ENCODE data around the gene TPRX1.

DNA sequence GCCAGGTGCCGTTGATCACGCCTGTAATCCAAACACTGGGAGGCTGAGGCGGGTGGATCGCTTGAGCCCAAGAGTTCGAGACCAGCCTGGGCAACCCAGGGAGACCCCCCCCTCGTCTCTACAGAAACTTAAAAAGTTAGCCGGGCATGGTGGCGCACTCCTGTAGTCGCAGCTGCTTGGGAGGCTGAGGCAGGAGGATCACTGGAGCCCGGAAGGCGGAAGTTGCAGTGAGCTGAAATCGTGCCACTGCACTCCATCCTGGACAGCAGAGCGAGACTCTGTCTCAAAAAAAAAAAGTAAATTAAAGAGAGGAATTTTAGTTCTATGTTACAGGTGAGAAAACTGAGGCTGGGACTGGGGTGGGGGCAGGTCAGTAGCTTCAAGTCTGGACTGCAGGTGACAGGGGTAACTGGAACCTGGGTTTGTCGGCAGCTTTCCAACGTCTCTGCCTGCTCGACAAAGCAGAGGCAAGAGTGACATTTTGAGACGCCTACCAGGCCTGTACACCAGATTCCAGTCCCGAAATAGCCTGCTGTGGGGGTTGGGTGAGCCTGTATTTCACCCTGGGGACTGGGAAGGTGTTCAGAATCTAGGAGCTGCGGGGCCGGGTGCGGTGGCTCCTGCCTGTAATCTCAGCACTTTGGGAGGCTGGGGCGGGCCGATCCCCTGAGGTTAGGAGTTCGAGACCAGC is 24.7 kb downstream of the TPRX1 start:
- TF ChIP-seq, protein P1, sequence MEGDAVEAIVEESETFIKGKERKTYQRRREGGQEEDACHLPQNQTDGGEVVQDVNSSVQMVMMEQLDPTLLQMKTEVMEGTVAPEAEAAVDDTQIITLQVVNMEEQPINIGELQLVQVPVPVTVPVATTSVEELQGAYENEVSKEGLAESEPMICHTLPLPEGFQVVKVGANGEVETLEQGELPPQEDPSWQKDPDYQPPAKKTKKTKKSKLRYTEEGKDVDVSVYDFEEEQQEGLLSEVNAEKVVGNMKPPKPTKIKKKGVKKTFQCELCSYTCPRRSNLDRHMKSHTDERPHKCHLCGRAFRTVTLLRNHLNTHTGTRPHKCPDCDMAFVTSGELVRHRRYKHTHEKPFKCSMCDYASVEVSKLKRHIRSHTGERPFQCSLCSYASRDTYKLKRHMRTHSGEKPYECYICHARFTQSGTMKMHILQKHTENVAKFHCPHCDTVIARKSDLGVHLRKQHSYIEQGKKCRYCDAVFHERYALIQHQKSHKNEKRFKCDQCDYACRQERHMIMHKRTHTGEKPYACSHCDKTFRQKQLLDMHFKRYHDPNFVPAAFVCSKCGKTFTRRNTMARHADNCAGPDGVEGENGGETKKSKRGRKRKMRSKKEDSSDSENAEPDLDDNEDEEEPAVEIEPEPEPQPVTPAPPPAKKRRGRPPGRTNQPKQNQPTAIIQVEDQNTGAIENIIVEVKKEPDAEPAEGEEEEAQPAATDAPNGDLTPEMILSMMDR (conservative IDR thresholded peaks at IDR 0.05): no peak
- no peak for TF ChIP-seq EZH2 (IDR thresholded peaks at IDR 0.05; ENCODE audit: low read depth)
